DMS79 (cell line): ENCODE measurements around the gene PGGHG.

Experiments
- DNase-seq: peaks from one replicate; lab custom pipeline; 2025; lab: John Stamatoyannopoulos, UW

PGGHG gene

DNA sequence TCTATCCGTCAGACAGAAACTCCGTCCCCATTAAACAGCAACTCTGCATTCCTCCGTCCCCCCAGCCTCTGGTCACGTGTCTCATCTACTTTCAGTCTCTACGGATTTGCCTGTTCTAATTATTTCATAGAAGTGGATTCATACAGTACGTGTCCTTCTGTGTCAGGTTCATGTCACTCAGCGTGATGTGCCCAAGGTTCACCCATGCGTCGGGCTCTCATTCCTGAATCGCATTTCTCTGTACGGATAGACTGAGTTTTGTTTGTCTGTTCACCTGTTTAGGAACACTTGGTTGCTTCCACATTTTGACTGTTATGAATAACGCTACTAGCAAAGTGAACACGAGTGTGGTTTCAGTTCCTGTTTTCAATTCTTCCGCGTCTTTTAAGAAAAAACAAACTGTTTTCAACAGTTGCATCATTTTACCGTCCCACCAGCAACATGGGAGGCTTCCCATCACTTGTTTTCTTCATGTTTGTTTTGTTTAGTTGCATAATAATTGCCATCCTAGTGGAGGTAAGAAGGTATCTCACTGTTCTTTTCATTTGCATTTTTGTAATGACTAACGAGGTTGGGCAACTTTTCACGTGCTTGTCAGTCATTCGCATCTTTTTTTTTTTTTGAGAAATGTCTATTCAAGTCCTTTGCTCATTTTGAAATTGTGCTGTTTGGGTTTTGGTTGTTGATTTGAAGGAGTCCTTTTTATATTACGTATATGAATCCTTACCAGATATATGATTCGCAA, 19.6 kb upstream of the PGGHG start:
- DNase-seq: no peak

DNA sequence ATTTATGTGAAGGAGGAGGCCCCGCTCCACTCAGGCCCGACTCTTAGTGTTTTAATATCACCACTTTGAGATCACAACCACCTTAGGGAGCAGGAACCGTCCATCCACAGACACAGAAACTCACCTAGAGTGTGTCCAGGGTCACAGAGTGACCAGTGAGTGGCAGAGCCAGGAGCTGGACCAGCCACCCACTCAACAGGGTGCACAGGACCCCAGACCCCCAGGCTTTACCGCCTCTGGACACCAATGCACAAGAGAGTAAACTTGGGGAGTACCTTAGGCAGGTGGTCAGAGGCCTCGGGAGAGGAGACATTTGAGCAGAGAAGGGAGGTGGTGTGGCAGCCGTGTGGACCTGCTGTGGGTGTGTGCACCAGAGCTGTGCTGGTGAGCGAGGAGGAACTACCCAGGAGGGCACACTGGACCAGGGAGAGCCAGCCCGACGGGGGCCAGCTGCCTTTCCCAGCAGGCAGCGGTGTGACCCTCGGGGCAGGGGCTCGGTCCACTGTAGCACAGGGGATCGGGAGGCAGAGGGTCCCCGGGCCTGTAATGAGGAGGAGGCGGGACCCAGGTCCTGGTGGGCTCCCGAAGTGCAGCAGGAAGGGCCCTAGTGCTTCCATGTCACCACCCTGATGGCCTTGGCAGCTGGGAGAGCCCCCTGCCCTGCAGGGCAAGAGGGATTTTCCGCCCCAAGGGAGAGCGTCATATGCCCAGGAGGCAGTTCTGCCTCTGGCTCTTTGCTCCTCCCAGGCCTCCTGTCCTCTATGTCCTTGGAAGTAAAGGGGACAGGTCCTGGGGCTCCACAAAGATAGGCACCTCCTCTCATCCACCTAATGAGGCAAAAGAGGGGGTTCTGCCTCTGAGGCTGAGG, 18.2 kb upstream of the PGGHG start:
- DNase-seq: no peak

DNA sequence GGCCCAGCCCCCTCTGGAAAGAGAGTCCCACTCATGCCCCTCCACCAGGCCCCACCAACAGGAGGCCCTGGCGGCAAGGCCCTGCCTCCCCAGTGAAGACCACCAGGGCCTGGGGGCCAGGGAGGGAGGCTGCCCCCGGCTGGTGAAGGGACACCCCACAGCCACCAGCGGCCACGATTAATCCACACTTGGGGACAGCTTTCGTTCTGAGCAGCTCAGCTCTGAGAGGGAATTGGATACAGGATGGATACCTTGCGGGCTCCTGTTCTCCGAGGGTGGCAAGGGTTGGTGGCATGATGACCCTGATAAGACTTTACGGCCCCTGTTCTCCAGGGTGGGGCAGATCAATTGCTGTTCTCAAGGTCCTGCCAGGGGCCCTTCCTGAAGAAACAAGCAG, 17.6 kb upstream of the PGGHG start:
- no peak for DNase-seq

DNA sequence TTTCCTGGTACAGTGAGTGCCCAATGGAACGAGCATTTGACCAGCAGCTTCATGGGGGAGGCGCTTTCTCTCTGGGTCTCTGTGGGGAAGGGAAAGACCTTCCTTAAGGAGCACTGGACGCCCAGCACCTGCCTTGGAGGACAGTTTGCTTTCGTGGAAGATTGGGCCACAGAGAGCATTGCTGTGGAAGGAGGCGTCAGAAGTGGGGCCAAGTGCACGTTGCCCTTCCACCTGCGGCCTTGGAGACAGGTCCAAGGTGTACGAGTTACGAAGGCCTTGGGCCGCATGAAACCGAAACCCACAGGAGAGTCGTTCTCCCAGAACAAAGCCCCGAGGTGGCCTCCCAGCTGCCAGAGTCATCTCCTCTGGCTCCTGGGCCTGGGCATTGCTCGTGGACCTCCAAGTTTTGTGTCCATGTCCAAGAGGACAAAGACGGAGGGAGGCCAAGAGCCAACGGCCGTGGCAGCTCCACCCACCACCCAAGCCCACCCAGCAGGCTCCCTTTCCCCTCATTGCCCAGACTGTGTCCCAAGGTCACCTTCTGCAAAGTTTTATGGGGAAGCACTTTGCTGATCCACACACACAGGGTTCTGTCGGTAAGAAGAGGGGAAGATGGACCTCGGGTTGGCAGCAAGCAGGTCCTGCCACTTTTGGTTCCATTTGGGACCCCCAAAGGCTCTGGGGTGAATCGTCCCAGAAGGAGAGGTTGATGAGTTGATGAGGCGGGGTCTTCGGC, 16.6 kb upstream of the PGGHG start:
- DNase-seq: no peak

DNA sequence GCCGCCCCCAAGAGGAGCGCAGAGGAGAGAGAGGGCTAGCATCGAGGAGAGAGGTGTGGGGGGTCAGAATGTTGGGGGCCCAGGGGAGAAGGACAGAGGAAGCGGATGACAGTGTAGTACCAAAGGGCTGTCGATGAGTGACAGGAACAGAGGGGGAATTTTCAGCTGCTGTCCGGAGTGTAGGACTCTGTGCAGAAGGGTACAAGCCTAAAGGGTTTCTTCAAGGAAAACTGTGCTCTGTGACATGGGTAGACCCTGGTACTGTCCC, 16.1 kb upstream of the PGGHG start:
- no peak for DNase-seq

DNA sequence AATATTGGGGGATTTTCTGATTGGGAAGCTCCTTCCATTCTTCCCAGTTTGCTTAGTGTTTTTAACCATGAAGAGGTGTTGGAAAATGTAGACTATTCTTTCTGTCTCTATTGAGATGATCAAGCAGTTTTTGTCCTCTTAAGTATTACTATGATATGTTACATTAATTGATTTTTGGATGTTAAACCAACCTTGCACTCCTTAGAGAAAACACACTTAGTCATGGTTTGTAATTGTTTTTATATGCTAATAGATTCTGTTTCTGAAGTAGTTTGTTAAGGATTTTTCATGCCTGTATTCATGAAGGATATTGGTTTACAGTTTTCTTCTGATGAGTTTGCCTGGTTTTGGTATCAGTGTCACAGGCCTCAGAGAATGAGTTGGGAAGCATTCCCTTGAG, 12.7 kb upstream of the PGGHG start:
- DNase-seq: no peak

DNA sequence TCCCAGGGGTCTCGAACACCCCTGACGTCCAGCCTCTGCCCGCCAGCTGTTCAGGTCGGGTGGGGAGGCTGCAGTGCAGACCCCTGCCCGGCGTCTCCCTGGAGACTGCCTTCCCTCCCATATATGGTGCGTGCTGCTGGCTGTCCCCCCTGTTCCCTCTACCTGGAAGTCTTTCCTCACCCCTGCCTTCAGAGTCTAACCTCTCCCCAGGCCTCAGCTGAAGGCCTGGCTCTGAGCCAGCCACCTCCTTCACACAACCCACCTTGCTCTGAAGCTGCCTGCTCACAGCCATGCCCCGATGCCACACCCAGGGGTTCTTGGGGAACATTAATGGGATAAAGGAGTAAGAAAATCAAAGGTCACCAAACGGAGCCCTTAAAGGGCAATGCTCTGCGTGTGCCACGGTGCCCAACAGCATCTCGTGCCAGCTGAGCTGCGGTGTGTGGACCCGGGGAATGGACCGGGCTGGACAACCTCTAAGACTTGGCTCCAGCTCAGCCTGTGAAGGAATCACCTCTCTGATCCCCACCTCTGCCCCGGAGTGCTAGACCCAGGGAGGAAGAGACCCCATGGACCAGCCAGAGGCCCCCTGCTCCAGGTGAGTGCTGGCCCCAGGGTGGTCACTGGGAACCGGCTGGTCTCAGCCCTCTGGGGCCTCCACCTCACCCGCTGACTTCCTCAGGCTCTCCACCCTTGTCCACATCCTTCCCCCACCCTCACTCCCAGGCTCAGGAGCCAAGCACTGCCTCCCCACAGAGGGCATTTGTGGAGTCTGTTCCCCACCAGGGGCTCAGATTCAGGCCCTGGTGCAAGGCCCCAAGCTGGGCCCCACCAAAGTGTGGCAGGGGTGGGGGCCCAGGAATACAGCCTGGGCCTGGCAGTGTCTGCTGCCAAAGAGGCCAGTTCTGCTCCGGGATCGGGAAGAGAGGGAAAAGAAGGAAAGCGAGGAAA, 10.7 kb upstream of the PGGHG start, which contains the start of gene NLRP6:
NLRP6 (plus strand) TSS at position 407 of the 951 bp plus-strand sequence; CDS start at position 570, 163 bp downstream.
- DNase-seq: no peak

DNA sequence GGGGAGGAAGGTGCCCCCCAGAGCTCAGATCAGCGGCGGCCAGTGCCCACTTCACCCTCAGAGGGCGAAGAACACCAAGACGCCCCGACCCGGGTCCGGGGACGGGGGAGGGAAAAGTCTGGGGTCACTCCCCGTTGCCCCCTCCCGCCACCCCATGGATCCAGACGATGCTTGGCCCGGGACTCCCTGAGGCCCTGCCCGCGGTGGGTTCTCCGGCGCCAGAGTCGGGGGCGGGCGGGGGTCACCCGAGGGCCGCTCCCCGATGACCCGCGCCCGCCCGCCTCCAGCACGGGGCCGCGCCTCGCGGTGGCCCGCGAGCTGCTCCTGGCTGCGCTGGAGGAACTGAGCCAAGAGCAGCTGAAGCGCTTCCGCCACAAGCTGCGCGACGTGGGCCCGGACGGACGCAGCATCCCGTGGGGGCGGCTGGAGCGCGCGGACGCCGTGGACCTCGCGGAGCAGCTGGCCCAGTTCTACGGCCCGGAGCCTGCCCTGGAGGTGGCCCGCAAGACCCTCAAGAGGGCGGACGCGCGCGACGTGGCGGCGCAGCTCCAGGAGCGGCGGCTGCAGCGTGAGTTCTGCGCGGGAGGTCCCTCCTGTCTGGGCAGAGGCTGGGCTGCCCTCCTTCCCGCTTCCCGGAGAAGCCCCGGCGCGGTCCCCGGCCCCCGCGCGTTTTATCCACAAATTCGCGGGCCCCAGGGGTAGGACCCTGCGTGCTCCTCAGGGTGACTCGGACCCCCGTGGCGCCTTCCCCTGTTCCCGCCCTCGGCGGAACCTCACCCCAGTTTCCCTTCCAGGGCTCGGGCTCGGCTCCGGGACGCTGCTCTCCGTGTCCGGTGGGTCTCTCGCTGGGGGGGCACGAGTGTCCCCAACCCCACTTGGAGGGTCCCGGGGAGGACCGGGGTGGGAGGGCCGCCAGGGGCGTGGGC, 9.6 kb upstream of the PGGHG start:
- DNase-seq: no peak

DNA sequence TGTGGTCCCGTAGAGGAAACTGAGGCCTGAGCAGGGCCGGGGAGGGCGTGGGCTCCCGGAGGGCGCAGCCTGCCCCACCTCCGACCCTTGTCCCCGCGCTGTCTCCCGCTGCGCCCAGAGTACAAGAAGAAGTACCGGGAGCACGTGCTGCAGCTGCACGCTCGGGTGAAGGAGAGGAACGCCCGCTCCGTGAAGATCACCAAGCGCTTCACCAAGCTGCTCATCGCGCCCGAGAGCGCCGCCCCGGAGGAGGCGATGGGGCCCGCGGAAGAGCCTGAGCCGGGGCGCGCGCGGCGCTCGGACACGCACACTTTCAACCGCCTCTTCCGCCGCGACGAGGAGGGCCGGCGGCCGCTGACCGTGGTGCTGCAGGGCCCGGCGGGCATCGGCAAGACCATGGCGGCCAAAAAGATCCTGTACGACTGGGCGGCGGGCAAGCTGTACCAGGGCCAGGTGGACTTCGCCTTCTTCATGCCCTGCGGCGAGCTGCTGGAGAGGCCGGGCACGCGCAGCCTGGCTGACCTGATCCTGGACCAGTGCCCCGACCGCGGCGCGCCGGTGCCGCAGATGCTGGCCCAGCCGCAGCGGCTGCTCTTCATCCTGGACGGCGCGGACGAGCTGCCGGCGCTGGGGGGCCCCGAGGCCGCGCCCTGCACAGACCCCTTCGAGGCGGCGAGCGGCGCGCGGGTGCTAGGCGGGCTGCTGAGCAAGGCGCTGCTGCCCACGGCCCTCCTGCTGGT, 8.8 kb upstream of the PGGHG start:
- DNase-seq: no peak

DNA sequence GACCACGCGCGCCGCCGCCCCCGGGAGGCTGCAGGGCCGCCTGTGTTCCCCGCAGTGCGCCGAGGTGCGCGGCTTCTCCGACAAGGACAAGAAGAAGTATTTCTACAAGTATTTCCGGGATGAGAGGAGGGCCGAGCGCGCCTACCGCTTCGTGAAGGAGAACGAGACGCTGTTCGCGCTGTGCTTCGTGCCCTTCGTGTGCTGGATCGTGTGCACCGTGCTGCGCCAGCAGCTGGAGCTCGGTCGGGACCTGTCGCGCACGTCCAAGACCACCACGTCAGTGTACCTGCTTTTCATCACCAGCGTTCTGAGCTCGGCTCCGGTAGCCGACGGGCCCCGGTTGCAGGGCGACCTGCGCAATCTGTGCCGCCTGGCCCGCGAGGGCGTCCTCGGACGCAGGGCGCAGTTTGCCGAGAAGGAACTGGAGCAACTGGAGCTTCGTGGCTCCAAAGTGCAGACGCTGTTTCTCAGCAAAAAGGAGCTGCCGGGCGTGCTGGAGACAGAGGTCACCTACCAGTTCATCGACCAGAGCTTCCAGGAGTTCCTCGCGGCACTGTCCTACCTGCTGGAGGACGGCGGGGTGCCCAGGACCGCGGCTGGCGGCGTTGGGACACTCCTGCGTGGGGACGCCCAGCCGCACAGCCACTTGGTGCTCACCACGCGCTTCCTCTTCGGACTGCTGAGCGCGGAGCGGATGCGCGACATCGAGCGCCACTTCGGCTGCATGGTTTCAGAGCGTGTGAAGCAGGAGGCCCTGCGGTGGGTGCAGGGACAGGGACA, 8.0 kb upstream of the PGGHG start:
- no peak for DNase-seq

DNA sequence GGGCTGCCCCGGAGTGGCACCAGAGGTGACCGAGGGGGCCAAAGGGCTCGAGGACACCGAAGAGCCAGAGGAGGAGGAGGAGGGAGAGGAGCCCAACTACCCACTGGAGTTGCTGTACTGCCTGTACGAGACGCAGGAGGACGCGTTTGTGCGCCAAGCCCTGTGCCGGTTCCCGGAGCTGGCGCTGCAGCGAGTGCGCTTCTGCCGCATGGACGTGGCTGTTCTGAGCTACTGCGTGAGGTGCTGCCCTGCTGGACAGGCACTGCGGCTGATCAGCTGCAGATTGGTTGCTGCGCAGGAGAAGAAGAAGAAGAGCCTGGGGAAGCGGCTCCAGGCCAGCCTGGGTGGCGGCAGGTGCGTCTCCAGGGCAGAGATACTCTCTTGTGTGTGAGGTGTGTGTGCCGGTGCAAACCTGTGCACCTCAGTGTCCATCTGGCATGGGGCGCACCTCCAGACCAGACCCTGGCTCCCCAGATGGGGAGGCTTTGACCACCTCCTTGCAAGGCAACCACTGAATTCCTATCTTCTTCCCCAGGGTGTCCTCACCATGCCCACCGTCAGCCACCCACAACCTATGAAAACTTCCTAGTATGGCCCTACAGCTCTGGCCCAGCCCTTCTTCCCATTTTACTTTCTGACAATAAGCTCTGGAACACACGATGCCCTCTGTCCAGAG, 7.3 kb upstream of the PGGHG start:
- DNase-seq: no peak

DNA sequence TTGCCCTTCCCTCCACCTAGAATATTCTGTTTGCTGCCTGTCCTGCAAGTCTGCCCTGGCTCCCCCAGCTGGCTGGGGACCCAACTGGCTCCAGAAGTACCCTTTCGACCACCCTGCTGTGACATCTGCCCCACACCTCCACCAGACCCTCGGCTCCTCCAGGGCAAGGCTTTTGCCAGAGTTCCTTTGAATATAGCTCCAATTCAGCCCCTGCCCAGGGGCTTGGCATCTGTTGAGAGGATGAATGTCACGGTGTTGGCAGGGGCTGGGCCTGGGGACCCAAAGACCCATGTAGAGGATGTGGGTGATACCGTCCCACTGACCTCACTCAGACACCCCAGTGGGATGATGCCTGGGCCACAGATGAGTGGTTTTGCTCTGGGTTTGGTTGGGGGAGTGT, 6.8 kb upstream of the PGGHG start:
- no peak for DNase-seq

DNA sequence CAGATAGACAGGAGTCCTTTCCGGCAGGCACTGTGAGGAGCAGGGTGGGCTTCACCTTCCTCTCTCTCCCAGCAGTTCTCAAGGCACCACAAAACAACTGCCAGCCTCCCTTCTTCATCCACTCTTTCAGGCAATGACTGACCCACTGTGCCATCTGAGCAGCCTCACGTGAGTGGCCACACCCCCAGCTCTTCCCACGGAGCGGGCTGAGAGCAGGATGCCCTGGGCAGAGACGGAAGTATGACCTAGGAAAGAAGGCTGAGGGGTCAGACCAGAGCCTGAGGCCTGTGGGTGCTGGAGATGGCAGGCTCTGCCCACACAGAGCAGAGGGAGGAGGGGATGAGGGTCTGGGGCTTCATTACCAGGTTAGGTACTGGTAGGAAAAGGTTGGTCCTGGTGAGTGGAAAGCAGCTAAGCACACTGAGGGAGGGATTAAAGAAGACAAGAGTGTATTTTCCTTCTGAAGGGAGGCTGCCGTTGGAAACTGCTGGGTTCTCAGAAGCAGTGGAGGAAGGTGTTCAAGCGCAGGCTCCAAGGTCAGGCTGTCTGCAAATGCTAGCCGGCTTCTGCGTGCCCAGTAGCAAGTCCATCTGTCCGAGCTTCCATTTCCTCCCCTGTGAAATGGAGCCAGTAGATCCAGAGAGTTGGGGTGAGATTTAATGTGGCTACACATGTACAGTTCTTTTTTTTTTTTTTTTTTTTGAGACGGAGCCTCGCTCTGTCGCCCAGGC, 6.1 kb upstream of the PGGHG start:
- no peak for DNase-seq

DNA sequence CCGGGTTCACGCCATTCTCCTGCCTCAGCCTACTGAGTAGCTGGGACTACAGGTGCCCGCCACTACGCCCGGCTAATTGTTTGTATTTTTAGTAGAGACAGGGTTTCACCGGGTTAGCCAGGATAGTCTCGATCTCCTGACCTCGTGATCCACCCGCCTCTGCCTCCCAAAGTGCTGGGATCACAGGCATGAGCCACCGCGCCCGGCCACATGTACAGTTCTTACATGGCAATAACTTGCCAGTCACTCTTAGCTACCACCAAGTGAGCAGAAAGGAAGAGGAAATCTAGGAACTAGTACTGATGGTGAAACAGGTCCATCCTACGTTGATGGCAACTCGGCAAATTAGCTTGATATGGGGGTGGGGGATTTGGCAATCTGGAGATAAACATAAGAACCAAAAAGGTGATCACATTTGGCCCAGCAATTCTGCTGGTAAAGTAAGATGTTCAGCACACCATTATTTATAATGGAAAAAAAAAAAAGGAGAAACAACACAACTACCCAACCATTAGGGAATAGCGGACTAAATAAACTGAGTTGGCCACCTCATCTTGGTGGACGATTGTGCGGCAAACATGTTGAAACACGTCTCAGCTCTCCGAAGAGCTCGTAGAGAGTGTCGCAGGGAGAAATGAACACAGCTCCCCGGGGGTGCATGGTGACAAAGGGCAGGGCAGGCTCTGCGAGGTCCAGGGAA, 5.4 kb upstream of the PGGHG start:
- DNase-seq: no peak

DNA sequence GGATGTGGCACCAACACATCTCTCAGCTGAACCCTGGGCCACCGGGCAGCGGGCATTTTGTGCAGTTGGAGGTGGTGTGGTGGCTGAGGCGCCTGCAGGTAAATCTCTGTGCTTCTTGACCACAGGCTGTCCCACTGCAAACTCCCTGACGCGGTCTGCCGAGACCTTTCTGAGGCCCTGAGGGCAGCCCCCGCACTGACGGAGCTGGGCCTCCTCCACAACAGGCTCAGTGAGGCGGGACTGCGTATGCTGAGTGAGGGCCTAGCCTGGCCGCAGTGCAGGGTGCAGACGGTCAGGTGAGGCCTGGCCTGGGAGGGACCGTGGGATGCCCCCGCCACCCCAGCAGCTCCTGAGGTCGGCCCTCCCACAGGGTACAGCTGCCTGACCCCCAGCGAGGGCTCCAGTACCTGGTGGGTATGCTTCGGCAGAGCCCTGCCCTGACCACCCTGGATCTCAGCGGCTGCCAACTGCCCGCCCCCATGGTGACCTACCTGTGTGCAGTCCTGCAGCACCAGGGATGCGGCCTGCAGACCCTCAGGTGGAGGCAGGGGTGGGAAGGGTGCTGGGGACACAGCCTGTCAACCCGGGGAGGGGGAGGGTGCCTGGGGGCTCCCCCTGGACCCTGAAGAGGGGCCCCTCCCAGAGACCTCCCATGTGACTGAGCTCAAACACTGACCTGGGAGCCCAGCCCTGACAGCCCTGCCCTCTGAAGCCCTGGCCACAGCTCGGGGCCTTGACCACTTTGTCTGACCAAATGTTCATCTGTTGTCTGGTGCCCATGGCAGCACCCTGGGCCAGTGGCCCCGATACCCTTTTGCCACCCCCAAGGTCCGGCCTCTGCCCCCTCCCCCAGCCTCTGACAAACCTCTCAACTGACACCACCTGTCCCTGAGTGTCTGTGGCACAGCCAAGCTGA, 4.6 kb upstream of the PGGHG start:
- no peak for DNase-seq
